Natural killer cell (primary cell): ENCODE results near the gene PXN. TPM values are rescaled to one million over a fixed set of nuclear protein-coding genes. Genes with fewer than 3 reads are reported as not detected.

Experiments used
- ATAC-seq, 3 donors: fragments of 150-1000 bp in 2 of 3; fragments of 200-7000 bp in 1 of 3; cut with Tn5 transposase; 1 replicate in 1 of 3; 2 replicates in 2 of 3; pipeline ENCODE4 v1.10.0; 2021; ENCODE audit warnings: mild to moderate bottlenecking in 2 of 3, moderate library complexity in 2 of 3
- DNase-seq, 2 donors: peaks; one replicate each; pipeline versions ENCODE4 v3.0.0 to v3.0.0-alpha.2; 2013 to 2021; ENCODE audit warnings: mixed read lengths in 1 of 2
- H3K27ac ChIP-seq: one replicate; pipeline ENCODE4 v1.5.1; 2013; ENCODE audit warnings: mild to moderate bottlenecking, low read length
- H3K27me3 ChIP-seq: one replicate; pipeline ENCODE4 v1.6.1; 2013; ENCODE audit warnings: low read length; ENCODE audit not compliant: control insufficient read depth, insufficient read depth
- H3K36me3 ChIP-seq: one replicate; pipeline ENCODE4 v1.6.1; 2013; ENCODE audit warnings: low read length; ENCODE audit not compliant: control insufficient read depth, insufficient read depth
- H3K4me1 ChIP-seq: one replicate; pipeline ENCODE4 v1.6.1; 2013; ENCODE audit warnings: low read length; ENCODE audit not compliant: control insufficient read depth, insufficient read depth
- H3K4me3 ChIP-seq: one replicate; pipeline ENCODE4 v1.5.1; 2013; ENCODE audit warnings: low read length
- H3K9me3 ChIP-seq: one replicate; pipeline ENCODE4 v1.6.1; 2013; ENCODE audit warnings: low read length; ENCODE audit not compliant: control insufficient read depth, insufficient read depth
- H3K27ac Mint-ChIP-seq, 2 donors: one replicate each; pipeline ENCODE4 v1.8.0; 2022; ENCODE audit warnings: mild to moderate bottlenecking in 2 of 2, mixed read lengths in 2 of 2, moderate library complexity in 1 of 2
- H3K27me3 Mint-ChIP-seq, 2 donors: one replicate each; pipeline ENCODE4 v1.8.0; 2022; ENCODE audit warnings: low read depth in 2 of 2, mixed read lengths in 2 of 2
- H3K36me3 Mint-ChIP-seq: one replicate; pipeline ENCODE4 v1.8.0; 2022; ENCODE audit warnings: mixed read lengths
- H3K4me1 Mint-ChIP-seq, 2 donors: one replicate each; pipeline ENCODE4 v1.8.0; 2022; ENCODE audit warnings: mixed read lengths in 2 of 2
- H3K4me3 Mint-ChIP-seq: one replicate; pipeline ENCODE4 v1.8.0; 2022; ENCODE audit warnings: mild to moderate bottlenecking, moderate library complexity, mixed read lengths
- H3K9me3 Mint-ChIP-seq, 2 donors: one replicate each; pipeline ENCODE4 v1.8.0; 2022; ENCODE audit warnings: mixed read lengths in 2 of 2
- WGBS: methylation state at CpG from one replicate; pipeline ENCODE4 v1.1.7; 2013; ENCODE audit warnings: missing lambda C conversion rate; ENCODE audit not compliant: insufficient coverage; 5-methylcytosine and 5-hydroxymethylcytosine counted together
- intact Hi-C: fragments of 100-400 bp; cut with micrococcal nuclease; formaldehyde crosslinking; loops from one replicate; pipeline ENCODE4 v1.14.2; 2022
- total RNA-seq, 4 donors: library from RNA; stranded (reverse); fragments of 120-200 nt in 1 of 4; gene quantifications; one replicate each; pipeline versions ENCODE4 v1.2.3 to v1.2.4, GENCODE V29; 2013 to 2022
- TF ChIP-seq, protein P1 (sequence below): fragments of 200-600 bp; IDR thresholded peaks from one replicate; pipeline ENCODE4 v1.8.0; 2022; ENCODE audit warnings: antibody characterized with exemption

The PXN gene
- total RNA-seq, 3 donors from 2014 or later (not counting 1 experiment from before 2014, with no cell fraction given): 436 to 504 (median 478) TPM

DNA sequence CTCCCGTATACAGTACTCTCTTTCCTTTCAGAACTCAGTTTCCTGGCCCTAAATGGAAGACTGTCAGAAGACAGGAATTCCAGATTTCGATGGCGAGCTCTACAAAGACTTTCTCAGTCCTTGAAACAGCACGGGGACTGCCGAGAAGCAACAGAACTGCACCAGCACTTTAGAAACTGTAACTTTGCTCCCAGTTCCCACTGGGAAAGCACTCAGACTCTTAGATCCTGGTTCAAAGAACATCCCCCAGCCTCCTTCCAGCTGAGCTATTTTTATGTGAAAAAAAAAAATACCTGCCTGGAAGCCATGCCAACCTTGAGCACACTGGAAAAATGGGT lies 1.8 kb downstream of the PXN start:
- no peaks in the 10 kb centered on the region for H3K9me3 Mint-ChIP-seq
- Histone ChIP-seq H3K36me3 (peaks cover 2% of the 10 kb centered on the region), H3K9me3 (no peaks in the 10 kb centered on the region), H3K4me1 (peaks cover 68% of the 10 kb centered on the region), H3K4me3 (peak overlapping the region; percentile 80), H3K27ac (peak overlapping the region; percentile 75), H3K27me3 (no peaks in the 10 kb centered on the region)
- H3K27ac Mint-ChIP-seq: peak overlapping the region; percentile 93 to 94
- ATAC-seq (no peak), DNase-seq (no peak)
- WGBS: 74% methylated on average over 5 of the region's 5 CpGs
- peak overlapping the region; percentile 94 for H3K4me3 Mint-ChIP-seq
- H3K4me1 Mint-ChIP-seq: peaks cover 64 to 66% of the 10 kb centered on the region in 2 donors
- no peaks in the 10 kb centered on the region for H3K27me3 Mint-ChIP-seq
- TF ChIP-seq, protein P1, sequence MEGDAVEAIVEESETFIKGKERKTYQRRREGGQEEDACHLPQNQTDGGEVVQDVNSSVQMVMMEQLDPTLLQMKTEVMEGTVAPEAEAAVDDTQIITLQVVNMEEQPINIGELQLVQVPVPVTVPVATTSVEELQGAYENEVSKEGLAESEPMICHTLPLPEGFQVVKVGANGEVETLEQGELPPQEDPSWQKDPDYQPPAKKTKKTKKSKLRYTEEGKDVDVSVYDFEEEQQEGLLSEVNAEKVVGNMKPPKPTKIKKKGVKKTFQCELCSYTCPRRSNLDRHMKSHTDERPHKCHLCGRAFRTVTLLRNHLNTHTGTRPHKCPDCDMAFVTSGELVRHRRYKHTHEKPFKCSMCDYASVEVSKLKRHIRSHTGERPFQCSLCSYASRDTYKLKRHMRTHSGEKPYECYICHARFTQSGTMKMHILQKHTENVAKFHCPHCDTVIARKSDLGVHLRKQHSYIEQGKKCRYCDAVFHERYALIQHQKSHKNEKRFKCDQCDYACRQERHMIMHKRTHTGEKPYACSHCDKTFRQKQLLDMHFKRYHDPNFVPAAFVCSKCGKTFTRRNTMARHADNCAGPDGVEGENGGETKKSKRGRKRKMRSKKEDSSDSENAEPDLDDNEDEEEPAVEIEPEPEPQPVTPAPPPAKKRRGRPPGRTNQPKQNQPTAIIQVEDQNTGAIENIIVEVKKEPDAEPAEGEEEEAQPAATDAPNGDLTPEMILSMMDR: no peak
- intact Hi-C loops: no loop called here
- peaks cover 8% of the 10 kb centered on the region for H3K36me3 Mint-ChIP-seq

DNA sequence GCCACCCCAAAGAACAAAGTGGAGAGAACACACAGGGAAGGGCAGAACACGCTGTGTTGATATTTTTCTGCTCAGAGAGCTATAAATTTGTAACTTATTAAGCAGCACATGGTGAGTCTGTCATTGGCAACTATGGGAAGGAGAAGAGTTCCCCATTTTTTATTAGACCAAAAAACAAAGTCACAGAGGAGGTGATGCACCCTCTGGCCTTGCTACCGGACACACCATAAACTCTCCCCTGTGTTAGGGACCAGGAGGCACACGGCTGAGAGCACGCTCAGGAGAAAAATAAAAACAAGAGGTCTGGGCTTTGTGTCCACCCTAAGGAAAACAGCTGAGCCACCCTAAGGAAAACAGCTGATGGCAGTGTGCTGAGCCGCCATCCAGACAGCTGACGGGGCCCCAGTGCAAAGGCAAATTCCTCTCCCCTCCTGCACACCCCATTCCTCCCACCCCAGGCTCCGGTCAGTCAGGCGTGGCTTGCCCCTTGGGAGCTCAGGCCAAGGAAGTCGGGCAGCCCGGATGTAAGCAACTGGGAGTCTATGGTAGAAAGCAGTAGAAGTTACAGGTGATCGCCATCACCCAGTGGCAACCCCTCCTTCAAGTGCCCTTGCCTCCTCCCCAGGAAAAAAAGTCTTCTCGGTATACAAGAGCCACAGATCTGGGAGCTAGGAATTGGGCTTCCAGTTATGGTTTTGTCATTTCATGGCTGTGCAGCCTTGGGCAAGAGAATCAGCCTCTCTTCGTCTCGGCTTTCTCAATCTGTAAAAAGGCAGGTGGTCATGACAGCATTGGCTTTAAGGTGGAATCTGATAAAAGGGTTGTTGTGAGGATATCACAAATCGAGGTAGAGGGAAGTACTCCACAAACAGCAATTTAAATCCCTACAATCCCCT lies 2.4 kb downstream of the PXN start:
- TF ChIP-seq, protein P1: no peak
- Histone ChIP-seq H3K9me3 (no peaks in the 10 kb centered on the region), H3K27me3 (no peaks in the 10 kb centered on the region), H3K4me3 (peak overlapping the region; percentile 80), H3K27ac (peak overlapping the region; percentile 75), H3K36me3 (peaks cover 2% of the 10 kb centered on the region), H3K4me1 (peaks cover 75% of the 10 kb centered on the region)
- H3K27me3 Mint-ChIP-seq: no peaks in the 10 kb centered on the region
- 57% methylated on average over 14 of the region's 15 CpGs for WGBS
- ATAC-seq (no peak), DNase-seq (no peak)
- H3K9me3 Mint-ChIP-seq: no peaks in the 10 kb centered on the region
- peak overlapping the region; percentile 94 for H3K4me3 Mint-ChIP-seq
- peak overlapping the region; percentile 93 to 94 for H3K27ac Mint-ChIP-seq
- intact Hi-C loops: loop anchor here (1.0 kb wide), 2 partner anchors 11 to 27 kb away; no protein-coding TSS in a partner anchor
- peaks cover 70 to 72% of the 10 kb centered on the region in 2 donors for H3K4me1 Mint-ChIP-seq
- H3K36me3 Mint-ChIP-seq: peaks cover 8% of the 10 kb centered on the region

DNA sequence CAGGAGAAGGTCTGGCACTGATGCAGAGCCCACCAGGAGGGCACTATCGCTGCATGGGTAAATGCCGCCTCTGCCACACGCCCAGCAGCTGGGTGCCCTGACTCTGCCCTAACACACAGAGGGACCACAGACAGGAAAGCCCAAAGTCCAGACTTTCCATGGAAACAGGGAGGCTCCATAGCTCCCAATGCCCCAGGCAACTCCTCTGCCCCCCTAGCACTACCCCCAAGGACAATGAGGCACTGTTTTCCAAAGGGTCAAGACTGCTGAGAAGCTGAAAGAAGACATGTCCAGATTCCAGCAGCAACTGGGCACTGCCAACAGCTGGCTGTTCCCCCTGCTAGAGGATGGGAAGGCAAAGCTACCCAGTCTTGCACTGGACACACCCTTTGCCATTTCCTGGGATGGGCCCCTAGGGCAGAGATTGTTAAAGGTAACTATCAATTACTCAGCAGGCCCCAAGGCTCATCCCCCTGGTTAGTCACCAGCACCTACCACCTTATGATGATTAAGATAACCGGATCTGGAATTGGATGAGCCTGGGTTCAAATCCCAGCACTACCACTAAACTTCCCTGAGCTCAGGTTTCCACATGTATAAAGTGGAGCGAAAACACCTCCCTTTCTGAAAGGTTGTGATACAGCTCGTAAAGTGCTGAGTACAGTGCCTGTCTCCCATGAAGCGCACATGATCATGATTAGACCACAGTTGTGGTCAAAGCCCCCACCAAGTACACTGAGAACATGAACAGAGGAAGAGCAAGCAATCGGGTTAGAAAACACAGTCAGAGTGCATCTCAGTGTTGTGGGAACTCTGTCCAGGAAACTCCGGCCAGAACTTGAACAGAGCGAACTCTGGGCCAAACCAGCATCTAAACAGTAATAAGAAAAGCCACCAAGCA lies 3.3 kb downstream of the PXN start:
- Mint-ChIP-seq H3K4me1 (peaks cover 79 to 81% of the 10 kb centered on the region in 2 donors), H3K4me3 (peak overlapping the region; percentile 94), H3K27ac (peak overlapping the region; percentile 93 to 94), H3K9me3 (no peaks in the 10 kb centered on the region), H3K36me3 (peaks cover 8% of the 10 kb centered on the region), H3K27me3 (no peaks in the 10 kb centered on the region)
- Histone ChIP-seq H3K27me3 (no peaks in the 10 kb centered on the region), H3K27ac (peak overlapping the region; percentile 75), H3K9me3 (no peaks in the 10 kb centered on the region), H3K4me3 (peak overlapping the region; percentile 80), H3K36me3 (peaks cover 2% of the 10 kb centered on the region), H3K4me1 (peaks cover 84% of the 10 kb centered on the region)
- DNase-seq (peak in 1 of 2 donors; percentile 55), ATAC-seq (peak; percentile 15 to 47 (median 34))
- intact Hi-C loops: loop anchor here (1.0 kb wide), 2 partner anchors 10 to 26 kb away; no protein-coding TSS in a partner anchor
- TF ChIP-seq, protein P1: no peak
- 38% methylated on average over 10 of the region's 10 CpGs for WGBS
